ENCODE results near the gene CCDC154. TPM values are rescaled to one million over a fixed set of nuclear protein-coding genes. Genes with fewer than 3 reads are reported as not detected.
A peak's percentile ranks its signal among the peaks of the same experiment; 100 is the strongest.

CCDC154 gene
- total and polyA plus RNA-seq, 8 donors, result 0.59 to 7.8 (median 2.1) TPM

DNA sequence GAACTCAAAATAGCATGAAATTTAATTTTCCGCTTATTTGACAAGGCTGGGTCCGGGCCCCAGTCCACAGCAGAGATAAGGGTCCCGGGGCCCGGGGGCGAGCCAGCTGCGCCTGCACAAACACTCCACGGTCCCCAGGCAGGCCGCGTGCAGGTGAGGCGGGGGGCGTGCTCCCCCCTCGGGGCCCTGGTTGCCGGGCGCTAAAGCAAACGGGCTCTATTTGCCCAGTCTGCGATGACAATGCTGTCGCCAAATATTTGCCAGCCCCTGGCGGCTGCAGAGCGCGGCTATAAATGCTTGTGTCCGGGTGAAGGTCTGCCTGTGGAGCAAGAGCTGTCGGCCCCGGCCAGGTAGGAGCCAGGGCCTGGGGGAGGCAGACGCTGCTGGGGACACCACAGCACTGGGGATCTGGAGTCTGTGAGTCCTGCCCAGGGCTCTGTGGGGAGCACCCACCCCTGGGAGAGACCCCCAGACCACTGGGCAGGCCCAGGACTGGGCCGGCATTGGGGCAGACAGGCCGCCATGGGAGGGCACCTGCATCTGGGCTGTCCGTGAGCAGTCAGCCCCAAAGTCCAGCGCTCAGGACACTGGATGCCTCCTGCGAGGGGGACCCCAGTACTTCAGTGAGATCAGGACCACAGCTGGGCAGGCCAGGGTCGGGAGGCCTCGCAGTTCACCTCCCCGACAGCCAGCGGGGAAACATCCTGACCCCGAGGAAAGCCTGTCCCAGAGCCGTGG is 13.4 kb downstream of the CCDC154 start, which contains the start of gene PERCC1:
TSS of gene PERCC1 (plus strand) at position 320 of the 738 bp plus-strand sequence. CDS start 1,516 bp downstream, outside the sequence.
- H3K27ac ChIP-seq, result no peak within 1 kb of the TSS
- intact Hi-C loops (cut with DNase I), result no loop called here
- WGBS, 2 donors, result 30 to 31% methylated on average over 34 to 35 of the region's 35 CpGs
- no peaks in the 10 kb centered on the region for H3K4me1 ChIP-seq
- no peak for FAIRE-seq
- DNase-seq, result peak in 1 of 6 donors; percentile 73
- TF ChIP-seq, protein P1, sequence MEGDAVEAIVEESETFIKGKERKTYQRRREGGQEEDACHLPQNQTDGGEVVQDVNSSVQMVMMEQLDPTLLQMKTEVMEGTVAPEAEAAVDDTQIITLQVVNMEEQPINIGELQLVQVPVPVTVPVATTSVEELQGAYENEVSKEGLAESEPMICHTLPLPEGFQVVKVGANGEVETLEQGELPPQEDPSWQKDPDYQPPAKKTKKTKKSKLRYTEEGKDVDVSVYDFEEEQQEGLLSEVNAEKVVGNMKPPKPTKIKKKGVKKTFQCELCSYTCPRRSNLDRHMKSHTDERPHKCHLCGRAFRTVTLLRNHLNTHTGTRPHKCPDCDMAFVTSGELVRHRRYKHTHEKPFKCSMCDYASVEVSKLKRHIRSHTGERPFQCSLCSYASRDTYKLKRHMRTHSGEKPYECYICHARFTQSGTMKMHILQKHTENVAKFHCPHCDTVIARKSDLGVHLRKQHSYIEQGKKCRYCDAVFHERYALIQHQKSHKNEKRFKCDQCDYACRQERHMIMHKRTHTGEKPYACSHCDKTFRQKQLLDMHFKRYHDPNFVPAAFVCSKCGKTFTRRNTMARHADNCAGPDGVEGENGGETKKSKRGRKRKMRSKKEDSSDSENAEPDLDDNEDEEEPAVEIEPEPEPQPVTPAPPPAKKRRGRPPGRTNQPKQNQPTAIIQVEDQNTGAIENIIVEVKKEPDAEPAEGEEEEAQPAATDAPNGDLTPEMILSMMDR (IDR thresholded peaks at IDR 0.05), result no peak
- no peaks in the 10 kb centered on the region for H3K36me3 ChIP-seq
- ATAC-seq, result peak in 3 of 4 donors; percentile 33 to 68 (median 63)
- H3K4me3 ChIP-seq, result no peak within 1 kb of the TSS
- H3K9me3 ChIP-seq, result no peaks in the 10 kb centered on the region
- H3K27me3 ChIP-seq, result no peaks in the 10 kb centered on the region

DNA sequence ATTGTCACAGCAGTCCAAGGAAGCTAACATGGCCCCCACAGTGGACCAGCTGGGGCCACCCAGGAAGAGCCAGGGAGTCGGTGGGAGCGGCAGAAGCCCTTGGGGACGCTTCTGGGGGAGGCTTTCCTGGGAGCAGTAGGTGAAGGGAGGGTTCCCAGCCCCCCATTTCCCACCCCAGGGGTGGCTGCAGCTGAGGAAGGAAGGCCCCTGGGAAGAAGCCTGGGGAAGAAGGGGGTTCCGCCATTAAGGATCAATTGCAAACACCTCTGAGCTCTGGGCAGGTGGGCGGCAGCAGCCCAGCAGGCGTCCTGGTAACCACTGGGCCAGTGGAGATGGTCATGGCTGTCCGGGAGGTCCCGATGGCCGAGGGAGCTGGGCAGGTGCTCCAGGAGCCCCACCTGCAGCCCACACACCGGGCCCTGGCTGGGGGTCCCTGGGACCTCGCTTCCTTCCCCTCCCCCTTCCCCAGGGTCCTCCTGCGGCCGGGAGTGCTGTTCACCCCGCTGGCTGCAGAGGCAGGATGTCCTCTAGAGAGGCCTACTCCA is 14.1 kb downstream of the CCDC154 start:
- H3K4me3 ChIP-seq, result no peak overlapping the region

DNA sequence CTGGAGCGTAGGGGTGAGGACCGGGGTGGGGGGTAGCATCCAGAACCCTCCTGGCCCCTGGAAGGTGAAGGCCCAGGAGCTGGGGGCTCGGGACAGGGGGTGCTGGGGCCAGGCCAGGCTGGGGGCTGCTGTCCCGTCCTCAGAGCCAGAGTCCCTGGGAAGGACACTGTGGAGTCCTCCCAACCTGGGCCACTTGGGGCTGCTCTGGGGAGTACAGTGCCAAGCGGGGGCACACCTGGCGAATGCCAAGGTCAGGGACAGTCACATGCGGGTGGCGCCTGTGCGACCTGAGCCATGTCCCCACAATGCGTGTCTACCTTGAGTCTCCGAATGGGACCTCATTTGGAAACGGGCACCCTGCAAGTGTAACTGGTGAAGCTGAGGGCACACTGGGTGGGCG is 14.7 kb downstream of the CCDC154 start:
- ATAC-seq (no peak), FAIRE-seq (no peak), DNase-seq (peak in 1 of 6 donors; percentile 65)
- no peak overlapping the region for H3K27ac ChIP-seq
- H3K4me3 ChIP-seq, result no peak overlapping the region
- H3K9me3 ChIP-seq, result no peaks in the 10 kb centered on the region
- intact Hi-C loops (cut with DNase I), result no loop called here
- H3K36me3 ChIP-seq, result no peaks in the 10 kb centered on the region
- 77 to 88% methylated on average over 13 of the region's 13 CpGs for WGBS, 2 donors
- H3K27me3 ChIP-seq, result no peaks in the 10 kb centered on the region
- TF ChIP-seq, protein P1 (IDR thresholded peaks at IDR 0.05), result no peak
- H3K4me1 ChIP-seq, result no peaks in the 10 kb centered on the region

More for the DNA sequence above, 14.1 kb downstream of the CCDC154 start:
- TF ChIP-seq, protein P1 (IDR thresholded peaks at IDR 0.05), result no peak
- DNase-seq, result peak in 1 of 6 donors; percentile 77
- ATAC-seq, result no peak
- Histone ChIP-seq H3K27me3 (no peaks in the 10 kb centered on the region), H3K36me3 (no peaks in the 10 kb centered on the region), H3K4me1 (no peaks in the 10 kb centered on the region), H3K27ac (no peak overlapping the region), H3K9me3 (no peaks in the 10 kb centered on the region)
- FAIRE-seq, result no peak
- WGBS, 2 donors, result 54 to 58% methylated on average over 14 of the region's 14 CpGs
- intact Hi-C loops (cut with DNase I), result no loop called here

DNA sequence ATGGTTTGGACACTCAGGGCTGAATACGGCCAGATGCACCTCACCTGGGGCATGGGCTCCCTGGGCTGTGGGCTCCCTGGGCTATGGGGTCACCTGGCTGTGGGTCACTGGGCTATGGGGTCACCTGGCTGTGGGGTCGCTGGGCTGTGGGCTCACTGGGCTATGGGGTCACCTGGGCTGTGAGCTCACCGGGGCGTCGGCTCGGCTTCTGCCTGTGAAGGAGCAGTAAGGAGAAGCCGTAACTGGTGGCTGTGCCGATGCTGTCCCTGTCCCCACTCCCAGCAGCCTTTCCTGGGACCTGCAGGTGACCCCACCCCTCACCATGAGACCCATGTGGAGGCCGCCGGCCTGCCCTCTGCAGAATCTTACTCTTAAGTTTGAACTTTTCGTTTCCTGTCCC is 15.3 kb downstream of the CCDC154 start:
- DNase-seq (peak in 1 of 6 donors; percentile 72), ATAC-seq (no peak), FAIRE-seq (no peak)
- no peak overlapping the region for H3K27ac ChIP-seq
- 81 to 82% methylated on average over 11 of the region's 11 CpGs for WGBS, 2 donors
- H3K4me3 ChIP-seq, result no peak overlapping the region
- TF ChIP-seq, protein P1 (IDR thresholded peaks at IDR 0.05), result no peak
- no peaks in the 10 kb centered on the region for H3K27me3 ChIP-seq
- H3K36me3 ChIP-seq, result no peaks in the 10 kb centered on the region
- no peaks in the 10 kb centered on the region for H3K4me1 ChIP-seq
- intact Hi-C loops (cut with DNase I), result no loop called here
- no peaks in the 10 kb centered on the region for H3K9me3 ChIP-seq

DNA sequence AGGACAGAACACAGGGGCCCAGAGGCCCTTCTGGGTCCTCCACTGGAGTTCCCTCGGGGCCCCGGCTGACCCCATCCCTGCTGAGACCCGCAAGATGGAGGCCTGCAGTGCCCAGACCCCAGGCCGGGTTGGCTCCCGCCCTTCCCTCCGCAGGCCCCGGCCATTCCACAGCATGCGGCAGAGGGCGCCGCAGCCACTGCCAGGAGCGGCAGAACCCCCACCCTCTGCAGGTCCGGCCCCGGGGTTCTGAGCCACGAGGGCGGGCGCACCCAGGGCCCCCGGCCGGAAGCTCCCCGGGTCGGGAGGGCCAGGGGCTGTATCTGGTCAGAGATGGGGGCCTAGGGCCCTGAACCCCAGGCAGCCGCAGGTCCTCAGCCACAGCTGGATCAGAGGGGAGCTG is 15.8 kb downstream of the CCDC154 start:
- H3K4me1 ChIP-seq, result no peaks in the 10 kb centered on the region
- H3K4me3 ChIP-seq, result no peak overlapping the region
- no peaks in the 10 kb centered on the region for H3K36me3 ChIP-seq
- TF ChIP-seq, protein P1 (IDR thresholded peaks at IDR 0.05), result no peak
- FAIRE-seq, result no peak
- 38 to 45% methylated on average over 21 of the region's 21 CpGs for WGBS, 2 donors
- intact Hi-C loops (cut with DNase I), result no loop called here
- H3K27me3 ChIP-seq, result no peaks in the 10 kb centered on the region
- peak in 2 of 6 donors; percentile 61 to 77 for DNase-seq
- peak in 1 of 4 donors; percentile 49 for ATAC-seq
- no peak overlapping the region for H3K27ac ChIP-seq
- H3K9me3 ChIP-seq, result no peaks in the 10 kb centered on the region
